AG09319 (cell line): Measurements from ENCODE around the gene CAPZA1.

ENCODE experiments used
- DNase-seq: peaks from one replicate; pipeline ENCODE4 v3.0.0-alpha.2; 2010; ENCODE audit warnings: low read depth; ENCODE audit errors: extremely low read depth
- TF ChIP-seq, protein P1 (sequence below): IDR thresholded peaks from 2 replicates; pipeline ENCODE4 v1.5.1; 2011; ENCODE audit warnings: low read depth, mild to moderate bottlenecking, inconsistent platforms, low read length, moderate library complexity

CAPZA1 gene

DNA sequence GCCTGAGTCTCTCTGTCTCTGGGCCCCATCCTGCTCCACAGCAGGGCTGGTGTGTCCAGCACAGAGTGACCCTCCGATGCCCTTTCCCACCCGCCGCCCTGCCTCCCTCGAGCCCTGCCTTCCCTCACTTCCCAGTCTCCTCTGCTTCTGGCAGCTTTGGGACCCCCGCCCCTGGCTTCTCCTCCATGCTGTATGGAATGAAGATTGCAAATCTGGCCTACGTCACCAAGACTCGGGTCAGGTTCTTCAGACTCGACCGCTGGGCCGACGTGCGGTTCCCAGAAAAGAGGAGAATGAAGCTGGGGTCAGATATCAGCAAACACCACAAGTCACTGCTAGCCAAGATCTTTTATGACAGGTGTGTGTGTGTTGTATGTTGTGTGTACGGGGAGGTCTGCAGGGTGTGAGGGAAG is 69.2 kb downstream of the CAPZA1 start:
- no peak for DNase-seq
- TF ChIP-seq, protein P1, sequence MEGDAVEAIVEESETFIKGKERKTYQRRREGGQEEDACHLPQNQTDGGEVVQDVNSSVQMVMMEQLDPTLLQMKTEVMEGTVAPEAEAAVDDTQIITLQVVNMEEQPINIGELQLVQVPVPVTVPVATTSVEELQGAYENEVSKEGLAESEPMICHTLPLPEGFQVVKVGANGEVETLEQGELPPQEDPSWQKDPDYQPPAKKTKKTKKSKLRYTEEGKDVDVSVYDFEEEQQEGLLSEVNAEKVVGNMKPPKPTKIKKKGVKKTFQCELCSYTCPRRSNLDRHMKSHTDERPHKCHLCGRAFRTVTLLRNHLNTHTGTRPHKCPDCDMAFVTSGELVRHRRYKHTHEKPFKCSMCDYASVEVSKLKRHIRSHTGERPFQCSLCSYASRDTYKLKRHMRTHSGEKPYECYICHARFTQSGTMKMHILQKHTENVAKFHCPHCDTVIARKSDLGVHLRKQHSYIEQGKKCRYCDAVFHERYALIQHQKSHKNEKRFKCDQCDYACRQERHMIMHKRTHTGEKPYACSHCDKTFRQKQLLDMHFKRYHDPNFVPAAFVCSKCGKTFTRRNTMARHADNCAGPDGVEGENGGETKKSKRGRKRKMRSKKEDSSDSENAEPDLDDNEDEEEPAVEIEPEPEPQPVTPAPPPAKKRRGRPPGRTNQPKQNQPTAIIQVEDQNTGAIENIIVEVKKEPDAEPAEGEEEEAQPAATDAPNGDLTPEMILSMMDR: no peak

DNA sequence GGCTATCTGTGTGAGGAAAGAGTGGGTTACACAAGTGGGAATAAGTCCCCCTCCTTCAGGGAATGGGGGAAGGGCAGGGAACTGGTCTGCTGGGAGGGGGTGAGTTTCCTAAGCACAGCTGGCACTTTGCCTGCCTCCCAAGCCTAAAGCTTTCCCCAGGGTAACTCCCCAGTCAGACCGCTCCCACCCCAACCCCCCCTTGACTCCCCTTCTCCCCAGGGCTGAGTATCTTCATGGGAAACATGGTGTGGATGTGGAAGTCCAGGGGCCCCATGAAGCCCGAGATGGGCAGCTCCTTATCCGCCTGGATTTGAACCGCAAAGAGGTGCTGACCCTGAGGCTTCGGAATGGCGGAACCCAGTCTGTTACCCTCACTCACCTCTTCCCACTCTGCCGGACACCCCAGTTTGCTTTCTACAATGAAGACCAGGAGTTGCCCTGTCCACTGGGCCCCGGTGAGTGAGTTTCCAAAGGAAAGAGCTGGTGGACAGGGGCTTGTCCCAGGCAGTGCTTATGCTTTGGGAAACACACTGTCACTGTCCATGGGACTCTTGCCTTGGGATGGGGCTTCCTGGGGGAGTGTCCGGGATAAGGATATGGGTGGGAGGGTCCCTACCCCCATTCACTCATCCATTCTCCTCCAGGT is 69.7 kb downstream of the CAPZA1 start:
- TF ChIP-seq, protein P1: no peak
- DNase-seq: no peak

DNA sequence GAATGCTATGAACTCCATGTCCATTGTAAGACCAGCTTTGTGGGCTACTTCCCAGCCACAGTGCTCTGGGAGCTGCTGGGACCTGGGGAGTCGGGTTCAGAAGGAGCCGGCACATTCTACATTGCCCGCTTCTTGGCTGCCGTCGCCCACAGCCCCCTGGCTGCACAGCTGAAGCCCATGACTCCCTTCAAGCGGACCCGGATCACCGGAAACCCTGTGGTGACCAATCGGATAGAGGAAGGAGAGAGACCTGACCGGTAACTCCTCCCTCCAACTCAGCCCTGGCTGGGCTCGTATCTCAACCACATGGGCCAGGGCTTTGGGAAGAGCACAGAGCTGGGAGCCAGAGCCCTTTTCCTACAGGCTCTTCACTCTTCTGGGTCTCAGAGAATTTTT is 70.2 kb downstream of the CAPZA1 start:
- DNase-seq: no peak
- TF ChIP-seq, protein P1: no peak

DNA sequence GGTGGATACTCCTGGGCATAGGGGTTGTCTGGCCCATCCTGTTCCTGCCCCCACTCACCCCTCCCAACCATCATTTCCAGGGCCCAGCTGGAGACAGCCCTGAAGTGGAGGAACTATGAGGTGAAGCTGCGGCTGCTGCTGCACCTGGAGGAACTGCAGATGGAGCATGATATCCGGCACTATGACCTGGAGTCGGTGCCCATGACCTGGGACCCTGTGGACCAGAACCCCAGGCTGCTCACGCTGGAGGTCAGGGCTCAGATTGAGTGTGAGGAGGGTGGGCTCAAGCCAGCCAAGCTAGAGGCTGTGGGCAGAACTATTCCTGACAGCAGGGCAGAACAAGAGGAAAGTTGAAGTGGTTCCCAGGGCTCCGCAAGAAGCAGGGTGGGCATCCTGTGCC is 73.0 kb downstream of the CAPZA1 start:
- DNase-seq: no peak

DNA sequence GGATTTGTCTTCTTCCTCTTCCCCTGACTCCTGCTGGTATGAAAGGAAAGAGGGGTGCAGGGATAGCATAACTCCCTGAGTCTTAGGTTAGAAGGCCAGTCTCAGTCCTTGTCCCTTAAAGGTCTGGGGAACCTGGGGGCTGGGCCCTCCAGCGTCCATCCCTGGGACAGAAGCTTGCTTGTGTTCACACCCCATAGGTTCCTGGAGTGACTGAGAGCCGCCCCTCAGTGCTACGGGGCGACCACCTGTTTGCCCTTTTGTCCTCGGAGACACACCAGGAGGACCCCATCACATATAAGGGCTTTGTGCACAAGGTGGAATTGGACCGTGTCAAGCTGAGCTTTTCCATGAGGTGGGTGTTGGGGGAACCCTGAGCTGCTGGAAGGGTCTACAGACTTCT is 74.2 kb downstream of the CAPZA1 start:
- no peak for DNase-seq
- TF ChIP-seq, protein P1: no peak

More for the DNA sequence above, 73.0 kb downstream of the CAPZA1 start:
- TF ChIP-seq, protein P1: no peak

DNA sequence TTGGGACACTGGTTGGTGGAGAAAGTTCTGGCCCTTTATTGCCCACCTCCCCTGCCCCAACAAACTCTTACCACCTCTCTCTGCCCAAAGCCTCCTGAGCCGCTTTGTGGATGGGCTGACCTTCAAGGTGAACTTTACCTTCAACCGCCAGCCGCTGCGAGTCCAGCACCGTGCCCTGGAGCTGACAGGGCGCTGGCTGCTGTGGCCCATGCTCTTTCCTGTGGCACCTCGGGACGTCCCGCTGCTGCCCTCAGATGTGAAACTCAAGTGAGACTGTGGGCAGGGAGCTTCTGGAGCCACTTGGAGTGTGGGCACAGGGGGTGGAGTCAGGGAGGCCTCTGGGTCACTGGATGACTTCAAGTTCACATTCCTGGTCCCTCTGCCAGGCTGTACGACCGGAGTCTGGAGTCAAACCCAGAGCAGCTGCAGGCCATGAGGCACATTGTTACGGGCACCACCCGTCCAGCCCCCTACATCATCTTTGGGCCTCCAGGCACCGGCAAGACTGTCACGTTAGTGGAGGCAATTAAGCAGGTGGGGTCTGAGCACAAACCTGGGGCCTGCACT is 74.8 kb downstream of the CAPZA1 start:
- TF ChIP-seq, protein P1: no peak
- DNase-seq: no peak

DNA sequence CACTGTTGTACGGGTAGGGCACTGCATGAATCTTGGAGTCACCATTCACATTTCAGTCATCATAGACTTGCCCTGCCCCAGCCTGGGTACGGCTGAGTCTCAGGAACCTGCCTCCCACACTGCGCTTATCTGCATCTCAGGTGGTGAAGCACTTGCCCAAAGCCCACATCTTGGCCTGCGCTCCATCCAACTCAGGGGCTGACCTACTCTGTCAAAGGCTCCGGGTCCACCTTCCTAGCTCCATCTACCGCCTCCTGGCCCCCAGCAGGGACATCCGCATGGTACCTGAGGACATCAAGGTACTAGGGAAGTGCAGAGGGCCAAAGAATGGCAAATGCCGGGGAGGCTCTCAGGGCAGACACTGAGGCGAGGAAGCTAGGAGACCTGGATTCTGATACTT is 75.6 kb downstream of the CAPZA1 start:
- TF ChIP-seq, protein P1: no peak
- DNase-seq: no peak
